VCaP (cell line): ENCODE data around the gene LMOD2.

Experiments used
- H3K27ac ChIP-seq: fragments of 450-650 bp; 2 replicates; pipeline ENCODE4 v1.5.1; 2017
- TF ChIP-seq, protein P1 (sequence below): fragments of 450-650 bp; conservative IDR thresholded peaks from 2 replicates; pipeline ENCODE4 v1.5.1; 2017; ENCODE audit warnings: mild to moderate bottlenecking, moderate library complexity

Gene LMOD2

DNA sequence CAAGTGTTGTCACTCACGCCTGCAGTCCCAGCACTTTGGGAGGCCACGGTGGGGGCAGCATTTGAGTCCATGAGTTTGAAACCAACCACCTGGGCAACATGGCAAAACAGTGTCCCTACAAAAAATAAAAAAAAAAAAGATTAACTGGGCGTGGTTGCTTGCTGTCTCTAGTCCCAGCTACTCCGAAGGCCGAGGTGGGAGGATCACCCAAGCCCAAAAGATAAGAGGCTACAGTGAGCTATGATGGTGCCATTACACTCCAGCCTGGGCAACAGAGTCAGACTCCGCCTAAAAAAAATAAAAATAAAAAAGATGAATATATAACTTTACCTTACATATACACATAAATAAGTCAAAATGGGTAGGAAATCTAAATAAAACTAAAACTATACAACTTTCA is 2.5 kb upstream of the LMOD2 start:
- H3K27ac ChIP-seq, result no peak overlapping the region
- TF ChIP-seq, protein P1, sequence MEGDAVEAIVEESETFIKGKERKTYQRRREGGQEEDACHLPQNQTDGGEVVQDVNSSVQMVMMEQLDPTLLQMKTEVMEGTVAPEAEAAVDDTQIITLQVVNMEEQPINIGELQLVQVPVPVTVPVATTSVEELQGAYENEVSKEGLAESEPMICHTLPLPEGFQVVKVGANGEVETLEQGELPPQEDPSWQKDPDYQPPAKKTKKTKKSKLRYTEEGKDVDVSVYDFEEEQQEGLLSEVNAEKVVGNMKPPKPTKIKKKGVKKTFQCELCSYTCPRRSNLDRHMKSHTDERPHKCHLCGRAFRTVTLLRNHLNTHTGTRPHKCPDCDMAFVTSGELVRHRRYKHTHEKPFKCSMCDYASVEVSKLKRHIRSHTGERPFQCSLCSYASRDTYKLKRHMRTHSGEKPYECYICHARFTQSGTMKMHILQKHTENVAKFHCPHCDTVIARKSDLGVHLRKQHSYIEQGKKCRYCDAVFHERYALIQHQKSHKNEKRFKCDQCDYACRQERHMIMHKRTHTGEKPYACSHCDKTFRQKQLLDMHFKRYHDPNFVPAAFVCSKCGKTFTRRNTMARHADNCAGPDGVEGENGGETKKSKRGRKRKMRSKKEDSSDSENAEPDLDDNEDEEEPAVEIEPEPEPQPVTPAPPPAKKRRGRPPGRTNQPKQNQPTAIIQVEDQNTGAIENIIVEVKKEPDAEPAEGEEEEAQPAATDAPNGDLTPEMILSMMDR, result no peak

DNA sequence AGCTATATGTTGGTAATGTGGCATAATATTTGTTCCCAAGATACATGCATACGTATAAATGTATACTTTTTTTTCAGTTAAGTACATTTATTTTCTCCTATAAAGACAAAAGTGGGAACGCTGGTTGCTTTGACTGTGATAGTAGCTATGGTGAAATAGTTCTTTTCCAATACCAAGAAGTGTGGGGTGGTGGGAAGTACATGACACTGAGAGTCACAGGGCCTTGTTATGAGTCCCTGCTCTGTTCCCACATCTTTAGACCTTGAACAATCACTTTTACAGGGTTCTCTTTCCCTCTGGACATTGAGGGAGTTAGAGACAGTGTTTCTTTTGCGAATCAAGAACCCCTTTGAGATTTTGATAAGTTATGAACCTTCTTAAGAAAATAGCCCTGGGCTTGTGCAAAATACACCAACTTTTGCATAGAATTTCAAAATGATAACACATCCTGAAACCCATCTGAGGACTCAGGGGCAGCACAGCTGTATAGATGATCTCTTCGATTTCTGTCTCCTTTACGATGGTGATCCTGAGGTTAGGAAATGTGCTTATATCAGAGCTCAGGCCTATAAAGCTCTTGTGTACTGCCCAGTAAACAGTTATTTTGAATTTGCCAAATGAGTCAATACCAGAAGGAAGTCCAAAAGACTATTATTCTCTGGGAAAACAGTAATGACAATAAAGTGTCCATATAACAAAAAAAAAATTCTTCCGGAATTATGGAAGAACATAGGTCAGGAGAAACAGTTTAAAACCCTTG is 1.1 kb downstream of the LMOD2 start:
- TF ChIP-seq, protein P1, result no peak
- no peak overlapping the region for H3K27ac ChIP-seq

DNA sequence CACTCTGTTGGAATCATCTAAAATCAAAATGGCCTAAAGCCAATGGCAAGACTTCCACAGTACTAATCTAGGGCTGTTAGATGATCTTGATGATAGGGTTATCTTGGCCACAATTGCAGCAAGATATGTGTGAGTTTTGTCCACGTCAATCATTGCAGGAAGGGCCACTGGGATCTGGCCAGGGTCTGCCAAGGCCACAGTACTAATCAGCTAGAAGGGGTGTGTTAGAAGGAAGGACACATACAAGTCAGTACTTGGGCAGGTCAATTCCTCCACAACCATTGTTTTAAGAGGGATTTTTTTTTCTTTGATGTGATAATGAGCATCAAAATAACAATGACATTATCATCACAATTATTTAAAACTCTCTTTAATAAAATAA is 1.6 kb downstream of the LMOD2 start:
- TF ChIP-seq, protein P1, result no peak
- H3K27ac ChIP-seq, result no peak overlapping the region

DNA sequence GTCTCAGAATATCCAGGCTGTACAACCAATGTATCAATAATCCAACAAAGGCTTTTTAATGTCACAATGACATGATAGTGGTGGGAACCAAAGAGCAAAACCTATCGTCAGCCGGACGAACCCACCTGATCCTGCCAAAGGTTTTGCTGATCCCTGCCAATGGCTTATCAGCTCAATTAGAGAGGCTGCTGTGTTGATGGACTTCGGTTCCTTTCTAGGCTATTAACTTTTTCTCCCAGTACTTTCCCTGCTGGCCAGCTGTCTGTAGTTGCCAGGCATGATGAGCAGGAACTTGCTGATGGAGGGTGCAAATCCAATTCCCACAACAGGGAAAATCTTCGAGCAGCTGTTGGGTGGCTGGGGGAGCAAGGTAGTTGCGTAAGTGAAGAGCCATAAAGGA is 2.4 kb downstream of the LMOD2 start:
- TF ChIP-seq, protein P1, result no peak

DNA sequence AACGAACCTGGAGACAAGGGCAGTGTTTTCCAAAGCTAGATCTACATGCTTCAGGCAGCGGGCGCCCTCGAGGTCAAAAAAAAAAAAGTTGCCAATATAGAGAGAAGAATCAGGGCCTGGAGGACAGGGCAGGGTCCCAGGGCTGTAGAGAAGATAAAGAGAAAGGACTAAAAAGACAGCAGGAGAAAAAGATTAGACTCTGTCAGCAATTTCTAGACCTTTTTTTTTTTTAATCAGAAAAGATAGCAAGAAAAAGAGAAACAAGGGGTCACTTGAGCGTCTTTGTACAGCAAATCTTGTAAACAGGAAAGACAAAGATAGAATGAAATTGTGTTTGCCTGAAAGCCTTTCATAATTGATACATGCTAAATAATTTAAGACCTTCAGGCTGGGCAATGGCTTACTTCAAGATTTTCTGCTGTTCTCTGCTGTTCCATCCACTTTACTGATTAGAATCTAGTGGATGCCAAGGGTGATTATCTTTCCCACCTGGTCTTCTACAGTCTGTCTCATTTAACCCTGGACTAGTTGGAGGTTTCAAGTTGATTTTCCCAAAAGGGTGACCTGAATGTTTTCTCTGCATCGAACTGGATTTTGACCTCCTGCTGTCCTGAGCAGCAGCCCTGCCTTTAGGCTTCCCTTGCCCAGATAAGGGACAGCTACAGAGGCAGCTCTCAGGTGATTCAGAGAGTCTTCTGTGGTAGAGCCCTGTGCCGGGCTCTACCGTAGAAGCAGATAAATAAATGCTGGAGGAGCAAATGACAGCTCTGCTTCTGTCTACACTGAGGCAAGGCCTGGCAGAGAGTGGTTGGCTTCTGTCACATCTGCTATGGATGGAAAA is 5.1 kb downstream of the LMOD2 start:
- TF ChIP-seq, protein P1, result no peak
- no peak overlapping the region for H3K27ac ChIP-seq

More for the DNA sequence above, 2.4 kb downstream of the LMOD2 start:
- H3K27ac ChIP-seq, result no peak overlapping the region

DNA sequence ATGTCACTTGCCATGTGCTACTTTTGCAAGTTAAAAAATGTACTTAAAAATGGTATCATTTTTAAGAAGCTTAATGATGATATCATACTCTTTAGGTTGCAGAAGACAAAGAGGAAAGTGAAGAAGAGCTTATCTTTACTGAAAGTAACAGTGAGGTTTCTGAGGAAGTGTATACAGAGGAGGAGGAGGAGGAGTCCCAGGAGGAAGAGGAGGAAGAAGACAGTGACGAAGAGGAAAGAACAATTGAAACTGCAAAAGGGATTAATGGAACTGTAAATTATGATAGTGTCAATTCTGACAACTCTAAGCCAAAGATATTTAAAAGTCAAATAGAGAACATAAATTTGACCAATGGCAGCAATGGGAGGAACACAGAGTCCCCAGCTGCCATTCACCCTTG is 6.1 kb downstream of the LMOD2 start:
- TF ChIP-seq, protein P1, result no peak
- no peak overlapping the region for H3K27ac ChIP-seq

DNA sequence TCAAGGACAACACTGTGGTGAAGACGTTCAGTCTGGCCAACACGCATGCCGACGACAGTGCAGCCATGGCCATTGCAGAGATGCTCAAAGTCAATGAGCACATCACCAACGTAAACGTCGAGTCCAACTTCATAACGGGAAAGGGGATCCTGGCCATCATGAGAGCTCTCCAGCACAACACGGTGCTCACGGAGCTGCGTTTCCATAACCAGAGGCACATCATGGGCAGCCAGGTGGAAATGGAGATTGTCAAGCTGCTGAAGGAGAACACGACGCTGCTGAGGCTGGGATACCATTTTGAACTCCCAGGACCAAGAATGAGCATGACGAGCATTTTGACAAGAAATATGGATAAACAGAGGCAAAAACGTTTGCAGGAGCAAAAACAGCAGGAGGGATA is 6.6 kb downstream of the LMOD2 start:
- TF ChIP-seq, protein P1, result no peak
- H3K27ac ChIP-seq, result no peak overlapping the region
